H1 (cell line): ENCODE results near the gene PRICKLE2.

Source experiments
- ASH2L ChIP-seq: fragments of 200-600, 300-600 bp; sonication (generic); IDR thresholded peaks from one replicate; pipeline ENCODE4 v1.7.1; 2017; ENCODE audit warnings: low read length
- CEBPB ChIP-seq: IDR thresholded peaks from 2 replicates; pipeline ENCODE4 v1.6.1; 2012; ENCODE audit warnings: low read depth, low read length
- EZH2 ChIP-seq: fragments of 200-600 bp; sonication (generic); IDR thresholded peaks from 2 replicates; pipeline ENCODE4 v1.7.1; 2012; ENCODE audit warnings: low read depth, mild to moderate bottlenecking, moderate library complexity, low read length, inconsistent platforms; ENCODE audit not compliant: severe bottlenecking
- HDAC2 ChIP-seq, 2 experiments: fragments of 300-600 bp in 1 of 2; sonication (generic) in 1 of 2; IDR thresholded peaks; 2 replicates each; pipeline ENCODE4 v1.6.1; 2011 to 2012; ENCODE audit warnings: low read depth in 2 of 2, low read length in 2 of 2, mild to moderate bottlenecking in 2 of 2, moderate library complexity in 2 of 2, borderline replicate concordance in 1 of 2, inconsistent platforms in 1 of 2
- JUN ChIP-seq: IDR thresholded peaks from 2 replicates; pipeline ENCODE4 v1.6.1; 2011; ENCODE audit warnings: low read depth, mild to moderate bottlenecking, improper control_type of control experiment, low read length
- POLR2A ChIP-seq, 2 experiments: IDR thresholded peaks; 1 replicate in 1 of 2; 2 replicates in 1 of 2; pipeline ENCODE4 v1.6.1; 2011; ENCODE audit warnings: low read depth in 2 of 2, low read length in 2 of 2, mild to moderate bottlenecking in 2 of 2; ENCODE audit errors: control extremely low read depth in 1 of 2
- POLR2AphosphoS5 ChIP-seq: IDR thresholded peaks from 2 replicates; pipeline ENCODE4 v1.6.1; 2011; ENCODE audit warnings: low read depth, low read length
- RAD21 ChIP-seq, 2 experiments: IDR thresholded peaks in 1 of 2; conservative IDR thresholded peaks in 1 of 2; 2 replicates each; pipeline ENCODE4 v1.6.1; 2011; ENCODE audit warnings: low read depth in 2 of 2, low read length in 2 of 2, improper control_type of control experiment in 1 of 2, inconsistent platforms in 1 of 2, mild to moderate bottlenecking in 1 of 2, moderate library complexity in 1 of 2
- RFX5 ChIP-seq: IDR thresholded peaks from 2 replicates; pipeline ENCODE4 v1.6.1; 2011; ENCODE audit warnings: low read depth, low read length, improper control_type of control experiment, borderline replicate concordance
- TAF1 ChIP-seq: IDR thresholded peaks from 2 replicates; pipeline ENCODE4 v1.6.1; 2011; ENCODE audit warnings: mild to moderate bottlenecking, low read depth, low read length
- TF ChIP-seq, protein P1 (sequence below), 3 experiments: IDR thresholded peaks; 1 replicate in 2 of 3; 2 replicates in 1 of 3; pipeline versions ENCODE4 v1.5.1 to v1.6.1; 2011; ENCODE audit warnings: low read length in 3 of 3, mild to moderate bottlenecking in 3 of 3, inconsistent platforms in 2 of 3, low read depth in 1 of 3, moderate library complexity in 1 of 3; ENCODE audit not compliant: insufficient read depth in 1 of 3; ENCODE audit errors: control extremely low read depth in 1 of 3
- TF ChIP-seq, protein P2 (sequence below): IDR thresholded peaks from 2 replicates; pipeline ENCODE4 v1.6.1; 2012; ENCODE audit warnings: inconsistent platforms
- TF ChIP-seq, protein P3 (sequence below): IDR thresholded peaks from 2 replicates; pipeline ENCODE4 v1.6.1; 2011; ENCODE audit warnings: low read depth, mild to moderate bottlenecking, low read length; ENCODE audit not compliant: insufficient read depth

DNA sequence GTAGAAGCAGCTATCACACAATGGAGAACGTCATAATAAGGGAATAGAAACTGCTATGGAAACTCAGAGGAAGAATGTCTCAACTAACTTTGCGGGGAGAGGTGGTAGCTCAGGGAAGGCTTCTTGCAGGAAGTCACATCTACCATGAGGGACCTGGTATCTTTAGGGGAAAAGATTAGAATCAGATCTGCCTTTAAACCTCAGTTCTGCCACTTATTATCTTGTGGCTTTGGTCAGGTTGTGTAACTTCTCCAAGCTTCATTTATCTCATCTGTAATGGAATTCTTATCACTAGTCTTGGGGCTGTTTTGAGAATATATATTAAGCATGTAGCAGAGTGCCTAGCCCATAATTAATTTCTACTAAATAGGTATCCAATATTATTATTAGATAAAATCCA, 46.4 kb upstream of the PRICKLE2 start:
- TF ChIP-seq, protein P1, sequence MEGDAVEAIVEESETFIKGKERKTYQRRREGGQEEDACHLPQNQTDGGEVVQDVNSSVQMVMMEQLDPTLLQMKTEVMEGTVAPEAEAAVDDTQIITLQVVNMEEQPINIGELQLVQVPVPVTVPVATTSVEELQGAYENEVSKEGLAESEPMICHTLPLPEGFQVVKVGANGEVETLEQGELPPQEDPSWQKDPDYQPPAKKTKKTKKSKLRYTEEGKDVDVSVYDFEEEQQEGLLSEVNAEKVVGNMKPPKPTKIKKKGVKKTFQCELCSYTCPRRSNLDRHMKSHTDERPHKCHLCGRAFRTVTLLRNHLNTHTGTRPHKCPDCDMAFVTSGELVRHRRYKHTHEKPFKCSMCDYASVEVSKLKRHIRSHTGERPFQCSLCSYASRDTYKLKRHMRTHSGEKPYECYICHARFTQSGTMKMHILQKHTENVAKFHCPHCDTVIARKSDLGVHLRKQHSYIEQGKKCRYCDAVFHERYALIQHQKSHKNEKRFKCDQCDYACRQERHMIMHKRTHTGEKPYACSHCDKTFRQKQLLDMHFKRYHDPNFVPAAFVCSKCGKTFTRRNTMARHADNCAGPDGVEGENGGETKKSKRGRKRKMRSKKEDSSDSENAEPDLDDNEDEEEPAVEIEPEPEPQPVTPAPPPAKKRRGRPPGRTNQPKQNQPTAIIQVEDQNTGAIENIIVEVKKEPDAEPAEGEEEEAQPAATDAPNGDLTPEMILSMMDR (IDR thresholded peaks at IDR 0.05; ENCODE audit: control extremely low read depth in 1 of 3, insufficient read depth in 1 of 3, low read depth in 1 of 3, low read length in 3 of 3) = no peak
- TF ChIP-seq, protein P2, sequence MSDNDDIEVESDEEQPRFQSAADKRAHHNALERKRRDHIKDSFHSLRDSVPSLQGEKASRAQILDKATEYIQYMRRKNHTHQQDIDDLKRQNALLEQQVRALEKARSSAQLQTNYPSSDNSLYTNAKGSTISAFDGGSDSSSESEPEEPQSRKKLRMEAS = no peak
- TF ChIP-seq, protein P3, sequence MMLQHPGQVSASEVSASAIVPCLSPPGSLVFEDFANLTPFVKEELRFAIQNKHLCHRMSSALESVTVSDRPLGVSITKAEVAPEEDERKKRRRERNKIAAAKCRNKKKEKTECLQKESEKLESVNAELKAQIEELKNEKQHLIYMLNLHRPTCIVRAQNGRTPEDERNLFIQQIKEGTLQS = no peak
- no peak for TF ChIP-seq POLR2AphosphoS5
- no peak for TF ChIP-seq POLR2A (IDR thresholded peaks at IDR 0.05; ENCODE audit: control extremely low read depth in 1 of 2, low read depth in 2 of 2, low read length in 2 of 2)
- TF ChIP-seq TAF1 = no peak
- TF ChIP-seq HDAC2 (IDR thresholded peaks at IDR 0.05; ENCODE audit: borderline replicate concordance in 1 of 2, low read depth in 2 of 2, low read length in 2 of 2) = no peak
- no peak for TF ChIP-seq ASH2L
- no peak for TF ChIP-seq JUN
- no peak for TF ChIP-seq CEBPB
- TF ChIP-seq RAD21 (IDR thresholded peaks at IDR 0.05 in 1 of 2, conservative IDR thresholded peaks at IDR 0.05 in 1 of 2; ENCODE audit: low read depth in 2 of 2, low read length in 2 of 2) = no peak
- TF ChIP-seq RFX5 = no peak
- no peak for TF ChIP-seq EZH2
